Measurements from ENCODE around the gene HIP1R.

The HIP1R gene

DNA sequence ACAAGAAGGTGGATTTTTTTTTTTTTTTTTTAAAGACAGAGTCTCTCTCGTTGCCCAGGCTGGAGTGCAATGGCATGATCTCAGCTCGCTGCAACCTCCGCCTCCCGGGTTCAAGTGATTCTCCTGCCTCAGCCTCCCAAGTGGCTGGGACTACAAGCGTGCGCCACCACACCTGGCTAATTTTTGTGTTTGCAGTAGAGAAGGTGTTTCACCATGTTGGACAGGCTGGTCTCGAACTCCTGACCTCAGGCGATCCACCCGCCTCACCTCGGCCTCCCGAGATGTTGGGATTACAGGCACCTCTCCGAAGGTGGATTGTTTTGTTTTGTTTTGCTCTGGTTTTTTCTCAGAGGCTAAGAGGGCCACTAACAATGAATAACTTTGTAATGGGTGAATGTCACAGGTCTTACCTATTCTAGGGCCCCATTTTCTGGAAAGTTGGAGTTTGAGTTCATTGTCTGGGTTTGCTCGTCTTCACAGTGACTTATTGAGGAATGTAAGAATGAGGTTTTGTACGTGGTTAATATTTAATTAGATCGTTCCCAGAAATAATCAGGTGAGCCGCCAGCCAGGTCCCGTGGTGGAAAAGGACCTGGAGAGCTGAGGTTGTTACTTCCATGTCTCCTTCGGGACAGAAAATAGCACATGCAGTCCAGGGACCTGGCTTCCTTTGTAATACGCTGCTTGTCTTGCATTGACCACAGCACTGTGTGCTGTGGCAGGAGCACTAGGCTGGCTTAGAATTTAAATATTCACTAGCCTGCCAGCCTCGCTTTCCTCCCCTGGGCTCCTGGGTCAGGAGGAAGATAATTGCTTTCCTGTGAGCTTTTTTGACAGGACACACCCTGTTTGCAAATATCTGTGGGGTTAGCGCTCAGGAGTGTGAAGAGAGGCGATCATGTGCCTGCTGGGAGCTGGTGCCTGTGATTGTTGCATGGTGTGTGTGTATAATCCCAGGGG, 2.3 kb downstream of the HIP1R start:
- no peak overlapping the region for H3K4me3 ChIP-seq (ENCODE audit: control insufficient read depth, low read depth, low read length)
- TF ChIP-seq, protein P1, sequence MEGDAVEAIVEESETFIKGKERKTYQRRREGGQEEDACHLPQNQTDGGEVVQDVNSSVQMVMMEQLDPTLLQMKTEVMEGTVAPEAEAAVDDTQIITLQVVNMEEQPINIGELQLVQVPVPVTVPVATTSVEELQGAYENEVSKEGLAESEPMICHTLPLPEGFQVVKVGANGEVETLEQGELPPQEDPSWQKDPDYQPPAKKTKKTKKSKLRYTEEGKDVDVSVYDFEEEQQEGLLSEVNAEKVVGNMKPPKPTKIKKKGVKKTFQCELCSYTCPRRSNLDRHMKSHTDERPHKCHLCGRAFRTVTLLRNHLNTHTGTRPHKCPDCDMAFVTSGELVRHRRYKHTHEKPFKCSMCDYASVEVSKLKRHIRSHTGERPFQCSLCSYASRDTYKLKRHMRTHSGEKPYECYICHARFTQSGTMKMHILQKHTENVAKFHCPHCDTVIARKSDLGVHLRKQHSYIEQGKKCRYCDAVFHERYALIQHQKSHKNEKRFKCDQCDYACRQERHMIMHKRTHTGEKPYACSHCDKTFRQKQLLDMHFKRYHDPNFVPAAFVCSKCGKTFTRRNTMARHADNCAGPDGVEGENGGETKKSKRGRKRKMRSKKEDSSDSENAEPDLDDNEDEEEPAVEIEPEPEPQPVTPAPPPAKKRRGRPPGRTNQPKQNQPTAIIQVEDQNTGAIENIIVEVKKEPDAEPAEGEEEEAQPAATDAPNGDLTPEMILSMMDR (IDR thresholded peaks at IDR 0.05; ENCODE audit: control insufficient read depth, insufficient read depth, low read depth, low read length, missing control alignments), result no peak

DNA sequence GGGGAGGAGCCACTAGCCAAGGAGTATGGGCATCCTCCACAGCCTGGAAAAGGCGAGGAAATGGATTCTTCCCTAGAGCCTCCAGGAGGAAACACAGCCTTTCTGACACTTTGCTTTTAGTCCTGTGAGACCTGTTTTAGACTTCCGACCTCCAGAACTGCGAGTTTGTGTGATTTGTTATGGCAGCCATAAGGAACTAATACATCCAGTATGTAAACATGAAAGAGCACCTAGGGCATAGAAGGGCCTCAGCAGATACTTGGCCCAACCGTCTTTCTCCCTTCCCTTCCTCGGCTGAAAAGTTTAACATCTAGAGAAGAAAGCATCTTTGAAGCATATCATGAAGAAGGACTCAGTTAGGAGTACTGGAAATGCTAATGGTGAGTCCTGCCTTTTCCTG, 3.6 kb downstream of the HIP1R start:
- no peak overlapping the region for H3K4me3 ChIP-seq (ENCODE audit: control insufficient read depth, low read depth, low read length)
- TF ChIP-seq, protein P1 (IDR thresholded peaks at IDR 0.05; ENCODE audit: control insufficient read depth, insufficient read depth, low read depth, low read length, missing control alignments), result no peak
- DNase-seq (ENCODE audit: low read depth), result no peak

More for the DNA sequence above, 2.3 kb downstream of the HIP1R start:
- DNase-seq (ENCODE audit: low read depth), result no peak

DNA sequence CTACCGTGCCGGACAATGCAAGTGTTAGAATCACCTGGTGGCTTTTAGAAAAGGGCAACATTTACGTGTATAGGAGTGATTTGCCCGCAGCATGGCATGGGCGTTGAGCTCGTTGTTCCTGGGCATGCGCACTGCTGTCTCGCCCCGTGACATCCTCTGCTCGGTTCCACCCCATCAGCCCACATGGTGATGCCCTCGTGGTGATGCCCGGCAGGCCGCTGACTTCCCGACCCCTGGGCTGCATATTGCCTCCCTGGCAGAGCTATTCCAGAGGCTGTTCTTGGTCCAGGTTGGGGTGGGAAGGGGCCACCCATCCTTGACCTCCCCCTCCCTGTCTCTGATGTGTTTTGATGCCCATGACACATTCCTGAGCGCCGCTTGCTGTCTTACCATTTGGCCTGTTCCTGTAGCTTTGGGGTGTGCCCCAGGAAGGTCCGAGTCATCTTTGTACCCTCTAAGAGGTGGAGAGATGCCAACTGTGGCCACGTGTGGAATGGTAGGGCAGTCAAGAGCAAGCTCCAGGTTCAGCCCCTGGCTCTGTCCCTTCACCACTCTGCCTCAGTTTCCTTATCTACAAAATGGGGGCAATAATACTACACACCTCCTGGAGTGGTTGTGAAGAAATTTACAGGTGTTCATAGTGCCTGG, 4.8 kb downstream of the HIP1R start:
- TF ChIP-seq, protein P1 (IDR thresholded peaks at IDR 0.05; ENCODE audit: control insufficient read depth, insufficient read depth, low read depth, low read length, missing control alignments), result no peak
- H3K4me3 ChIP-seq (ENCODE audit: control insufficient read depth, low read depth, low read length), result no peak overlapping the region
- DNase-seq (ENCODE audit: low read depth), result no peak

DNA sequence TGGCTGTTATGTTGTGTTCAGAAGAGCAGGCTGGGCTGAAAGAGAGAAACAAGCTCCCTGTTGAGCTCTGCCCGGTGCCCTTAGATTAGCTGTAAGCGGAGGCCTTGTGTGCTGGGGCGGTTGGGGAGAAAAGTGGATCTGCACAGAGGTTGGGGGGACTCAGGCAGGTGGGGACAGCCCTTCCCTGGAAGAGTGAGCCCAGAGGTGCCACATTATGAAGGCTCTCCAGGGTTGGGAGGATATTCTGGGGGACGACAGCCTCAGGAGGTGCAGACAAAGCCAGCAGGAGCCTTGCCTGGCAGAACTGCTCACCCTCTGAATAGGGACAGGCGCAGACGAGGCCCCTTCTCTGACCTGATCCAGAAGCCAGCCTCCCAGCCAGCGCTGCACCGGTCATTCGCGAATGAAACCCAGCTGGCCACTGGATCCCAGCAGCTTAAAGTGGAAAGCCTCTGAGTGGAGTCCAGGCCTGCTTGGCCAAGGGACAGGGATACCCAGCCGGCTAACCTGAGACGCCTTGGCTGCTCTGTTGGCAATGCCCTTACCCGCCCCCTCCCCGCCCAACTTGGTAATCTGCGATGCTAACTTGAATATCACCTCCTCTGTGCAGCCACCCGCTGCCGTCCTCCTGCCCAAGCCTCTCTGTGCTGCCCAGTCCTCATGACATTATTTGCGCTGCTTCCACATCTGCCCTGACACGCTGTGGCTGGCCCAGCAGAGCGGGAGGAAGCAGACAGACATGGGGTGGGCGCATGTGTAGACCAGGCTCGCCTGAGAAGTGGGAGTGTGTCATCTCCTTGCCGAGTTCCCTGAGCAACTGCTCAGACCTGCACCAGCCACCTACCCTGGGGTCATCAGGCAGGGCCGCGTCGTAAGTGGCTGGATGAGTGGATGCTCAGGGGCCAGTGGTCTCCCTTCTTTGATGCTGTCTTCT, 5.6 kb downstream of the HIP1R start:
- no peak for DNase-seq (ENCODE audit: low read depth)
- TF ChIP-seq, protein P1 (IDR thresholded peaks at IDR 0.05; ENCODE audit: control insufficient read depth, insufficient read depth, low read depth, low read length, missing control alignments), result no peak
- no peak overlapping the region for H3K4me3 ChIP-seq (ENCODE audit: control insufficient read depth, low read depth, low read length)

GRCh38 chr12:122841544-122842321, 6.5 kb downstream of the HIP1R start:
- no peak for DNase-seq (ENCODE audit: low read depth)
- no peak overlapping the region for H3K4me3 ChIP-seq (ENCODE audit: control insufficient read depth, low read depth, low read length)
- TF ChIP-seq, protein P1 (IDR thresholded peaks at IDR 0.05; ENCODE audit: control insufficient read depth, insufficient read depth, low read depth, low read length, missing control alignments), result no peak

Measured in AG09309 (cell line).